ENCODE data around the gene KCNJ1. TPM values are rescaled to one million over a fixed set of nuclear protein-coding genes. Genes with fewer than 3 reads are reported as not detected.

Gene KCNJ1
- total RNA-seq, 1 donor from 2014 or later: not detected

- Histone ChIP-seq H3K36me3 (no peaks in the 10 kb centered on the region), H3K4me3 (no peak overlapping the region), H3K4me1 (peaks cover 10% of the 10 kb centered on the region), H3K27ac (replicated peaks) (no peak overlapping the region), H3K9me3 (replicated peaks) (no peaks in the 10 kb centered on the region), H3K27me3 (ENCODE audit: low read depth) (peaks cover 9% of the 10 kb centered on the region)
- TF ChIP-seq CTCF (IDR thresholded peaks at IDR 0.05; ENCODE audit: borderline replicate concordance): no peak
- intact Hi-C loops (cut with micrococcal nuclease): no loop called here
- DNase-seq: no peak
Measured at GRCh38 chr11:128819198-128819597, 47.9 kb downstream of the KCNJ1 start.

GRCh38 chr11:128814856-128815705, 52.0 kb downstream of the KCNJ1 start:
- Histone ChIP-seq H3K27ac (replicated peaks) (peak overlapping the region; percentile 21), H3K27me3 (ENCODE audit: low read depth) (peaks cover 6% of the 10 kb centered on the region), H3K4me1 (no peaks in the 10 kb centered on the region), H3K36me3 (peaks cover 13% of the 10 kb centered on the region), H3K9me3 (replicated peaks) (no peaks in the 10 kb centered on the region), H3K4me3 (no peak overlapping the region)
- DNase-seq: peak; percentile 70
- no peak for TF ChIP-seq CTCF (IDR thresholded peaks at IDR 0.05; ENCODE audit: borderline replicate concordance)
- intact Hi-C loops (cut with micrococcal nuclease): no loop called here

- Histone ChIP-seq H3K27ac (replicated peaks) (no peak overlapping the region), H3K27me3 (ENCODE audit: low read depth) (no peaks in the 10 kb centered on the region), H3K4me3 (no peak overlapping the region), H3K4me1 (no peaks in the 10 kb centered on the region), H3K9me3 (replicated peaks) (no peaks in the 10 kb centered on the region), H3K36me3 (peaks cover 22% of the 10 kb centered on the region)
- no peak for TF ChIP-seq CTCF (IDR thresholded peaks at IDR 0.05; ENCODE audit: borderline replicate concordance)
- intact Hi-C loops (cut with micrococcal nuclease): no loop called here
- DNase-seq: no peak
Measured at GRCh38 chr11:128813729-128814128, 53.4 kb downstream of the KCNJ1 start.

DNA sequence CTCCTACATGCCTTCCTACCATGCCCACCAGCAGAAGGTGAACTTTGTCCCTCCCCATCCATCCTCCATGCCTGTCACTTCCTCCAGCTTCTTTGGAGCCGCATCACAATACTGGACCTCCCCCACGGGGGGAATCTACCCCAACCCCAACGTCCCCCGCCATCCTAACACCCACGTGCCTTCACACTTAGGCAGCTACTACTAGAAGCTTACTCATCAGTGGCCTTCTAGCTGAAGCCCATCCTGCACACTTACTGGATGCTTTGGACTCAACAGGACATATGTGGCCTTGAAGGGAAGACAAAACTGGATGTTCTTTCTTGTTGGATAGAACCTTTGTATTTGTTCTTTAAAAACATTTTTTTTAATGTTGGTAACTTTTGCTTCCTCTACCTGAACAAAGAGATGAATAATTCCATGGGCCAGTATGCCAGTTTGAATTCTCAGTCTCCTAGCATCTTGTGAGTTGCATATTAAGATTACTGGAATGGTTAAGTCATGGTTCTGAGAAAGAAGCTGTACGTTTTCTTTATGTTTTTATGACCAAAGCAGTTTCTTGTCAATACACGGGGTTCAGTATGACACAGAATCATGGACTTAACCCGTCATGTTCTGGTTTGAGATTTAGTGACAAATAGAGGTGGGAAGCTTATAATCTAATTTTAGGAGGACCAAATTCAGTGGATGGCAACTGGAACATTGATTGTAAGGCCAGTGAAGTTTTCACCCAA, 56.1 kb downstream of the KCNJ1 start:
- H3K4me1 ChIP-seq: no peaks in the 10 kb centered on the region
- DNase-seq: no peak
- no peak overlapping the region for H3K4me3 ChIP-seq
- no peaks in the 10 kb centered on the region for H3K27me3 ChIP-seq (ENCODE audit: low read depth)
- intact Hi-C loops (cut with micrococcal nuclease): no loop called here
- H3K9me3 ChIP-seq (replicated peaks): no peaks in the 10 kb centered on the region
- H3K27ac ChIP-seq (replicated peaks): no peak overlapping the region
- peaks cover 31% of the 10 kb centered on the region for H3K36me3 ChIP-seq
- TF ChIP-seq CTCF (IDR thresholded peaks at IDR 0.05; ENCODE audit: borderline replicate concordance): no peak

- Histone ChIP-seq H3K4me1 (no peaks in the 10 kb centered on the region), H3K27me3 (ENCODE audit: low read depth) (no peaks in the 10 kb centered on the region), H3K27ac (replicated peaks) (no peak overlapping the region), H3K9me3 (replicated peaks) (no peaks in the 10 kb centered on the region), H3K4me3 (no peak overlapping the region), H3K36me3 (peaks cover 37% of the 10 kb centered on the region)
- no peak for TF ChIP-seq CTCF (IDR thresholded peaks at IDR 0.05; ENCODE audit: borderline replicate concordance)
- intact Hi-C loops (cut with micrococcal nuclease): no loop called here
- no peak for DNase-seq
Measured at GRCh38 chr11:128809128-128809527, 58.0 kb downstream of the KCNJ1 start.
